Neural progenitor cell (in vitro differentiated cells): Measurements from ENCODE around the gene PRDM16.
"Not testable (repeated sequence)": the region's sequence is repeated elsewhere in the genome, so short reads cannot be mapped to it uniquely, and the experiment has no call there.

Source experiments
- EZH2 ChIP-seq: fragments of 200-600 bp; sonication (generic); IDR thresholded peaks from 2 replicates; pipeline ENCODE4 v1.6.1; 2017; ENCODE audit warnings: antibody characterized with exemption, mild to moderate bottlenecking, moderate library complexity
- EZH2phosphoT487 ChIP-seq: fragments of 200-600 bp; sonication (generic); IDR thresholded peaks from 2 replicates; pipeline ENCODE4 v1.6.1; 2017; ENCODE audit warnings: antibody characterized with exemption
- TF ChIP-seq, protein P1 (sequence below): fragments of 200-600 bp; sonication (generic); IDR thresholded peaks from 2 replicates; pipeline ENCODE4 v1.5.1; 2017; ENCODE audit warnings: antibody characterized with exemption, mild to moderate bottlenecking

DNA sequence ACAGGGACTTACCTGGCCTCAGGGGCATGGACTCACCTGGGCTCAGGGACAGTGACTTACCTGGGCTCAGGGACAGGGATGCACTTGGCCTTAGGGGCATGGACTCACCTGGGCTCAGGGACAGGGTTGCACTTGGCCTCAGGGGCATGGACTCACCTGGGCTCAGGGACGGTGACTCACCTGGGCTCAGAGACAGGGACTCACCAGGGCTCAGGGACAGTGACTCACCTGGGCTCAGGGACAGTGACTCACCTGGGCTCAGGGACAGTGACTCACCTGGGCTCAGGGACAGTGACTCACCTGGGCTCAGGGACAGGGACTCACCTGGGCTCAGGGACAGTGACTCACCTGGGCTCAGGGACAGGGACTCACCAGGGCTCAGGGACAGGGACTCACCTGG, 96.2 kb downstream of the PRDM16 start:
- TF ChIP-seq, protein P1, sequence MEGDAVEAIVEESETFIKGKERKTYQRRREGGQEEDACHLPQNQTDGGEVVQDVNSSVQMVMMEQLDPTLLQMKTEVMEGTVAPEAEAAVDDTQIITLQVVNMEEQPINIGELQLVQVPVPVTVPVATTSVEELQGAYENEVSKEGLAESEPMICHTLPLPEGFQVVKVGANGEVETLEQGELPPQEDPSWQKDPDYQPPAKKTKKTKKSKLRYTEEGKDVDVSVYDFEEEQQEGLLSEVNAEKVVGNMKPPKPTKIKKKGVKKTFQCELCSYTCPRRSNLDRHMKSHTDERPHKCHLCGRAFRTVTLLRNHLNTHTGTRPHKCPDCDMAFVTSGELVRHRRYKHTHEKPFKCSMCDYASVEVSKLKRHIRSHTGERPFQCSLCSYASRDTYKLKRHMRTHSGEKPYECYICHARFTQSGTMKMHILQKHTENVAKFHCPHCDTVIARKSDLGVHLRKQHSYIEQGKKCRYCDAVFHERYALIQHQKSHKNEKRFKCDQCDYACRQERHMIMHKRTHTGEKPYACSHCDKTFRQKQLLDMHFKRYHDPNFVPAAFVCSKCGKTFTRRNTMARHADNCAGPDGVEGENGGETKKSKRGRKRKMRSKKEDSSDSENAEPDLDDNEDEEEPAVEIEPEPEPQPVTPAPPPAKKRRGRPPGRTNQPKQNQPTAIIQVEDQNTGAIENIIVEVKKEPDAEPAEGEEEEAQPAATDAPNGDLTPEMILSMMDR = not testable (repeated sequence)
- TF ChIP-seq EZH2phosphoT487, EZH2: not testable (repeated sequence)
